H9 (cell line): ENCODE data around the gene MROH2A. TPM values are rescaled to one million over a fixed set of nuclear protein-coding genes. Genes with fewer than 3 reads are reported as not detected.

ENCODE experiments used
- DNase-seq: peaks from one replicate; pipeline ENCODE4 v3.0.0-alpha.2; 2017
- H2AFZ ChIP-seq: one replicate; pipeline ENCODE4 v1.6.1; 2013; ENCODE audit warnings: mild to moderate bottlenecking, low read length, control low read depth, moderate library complexity
- H2AK5ac ChIP-seq: 2 replicates; pipeline ENCODE4 v1.6.1; 2013; ENCODE audit warnings: low read length, control low read depth, mixed read lengths; ENCODE audit not compliant: insufficient read length
- H2BK120ac ChIP-seq: one replicate; pipeline ENCODE4 v1.6.1; 2013; ENCODE audit warnings: low read depth, mild to moderate bottlenecking, low read length, control low read depth, inconsistent platforms; ENCODE audit not compliant: poor library complexity, severe bottlenecking
- H2BK12ac ChIP-seq: 2 replicates; pipeline ENCODE4 v1.6.1; 2013; ENCODE audit warnings: low read length, control low read depth, mixed read lengths, low read depth; ENCODE audit not compliant: insufficient read length
- H2BK15ac ChIP-seq: 2 replicates; pipeline ENCODE4 v1.6.1; 2013; ENCODE audit warnings: low read depth, low read length, control low read depth
- H2BK20ac ChIP-seq: one replicate; pipeline ENCODE4 v1.6.1; 2013; ENCODE audit warnings: low read depth, mild to moderate bottlenecking, low read length, control low read depth, inconsistent platforms; ENCODE audit not compliant: poor library complexity, severe bottlenecking
- H2BK5ac ChIP-seq: 2 replicates; pipeline ENCODE4 v1.6.1; 2013; ENCODE audit warnings: low read length, control low read depth, mixed read lengths; ENCODE audit not compliant: insufficient read length
- H3K14ac ChIP-seq: 2 replicates; pipeline ENCODE4 v1.6.1; 2013; ENCODE audit warnings: low read length, control low read depth; ENCODE audit not compliant: insufficient read depth
- H3K18ac ChIP-seq: 2 replicates; pipeline ENCODE4 v1.6.1; 2013; ENCODE audit warnings: low read depth, mild to moderate bottlenecking, mixed read lengths, low read length, control low read depth; ENCODE audit not compliant: insufficient read length
- H3K23ac ChIP-seq: 2 replicates; pipeline ENCODE4 v1.6.1; 2013; ENCODE audit warnings: low read length, control low read depth, mixed read lengths, low read depth; ENCODE audit not compliant: insufficient read length
- H3K23me2 ChIP-seq: 2 replicates; pipeline ENCODE4 v1.6.1; 2013; ENCODE audit warnings: low read depth, mild to moderate bottlenecking, mixed read lengths, low read length, control low read depth; ENCODE audit not compliant: insufficient read length, poor library complexity, severe bottlenecking
- H3K27ac ChIP-seq: 2 replicates; pipeline ENCODE4 v1.5.1; 2013; ENCODE audit warnings: low read length, control low read depth, mixed read lengths, low read depth; ENCODE audit not compliant: insufficient read length
- H3K27me3 ChIP-seq: 2 replicates; pipeline ENCODE4 v1.6.1; 2013; ENCODE audit warnings: low read length, control low read depth, inconsistent platforms; ENCODE audit not compliant: insufficient read depth
- H3K4ac ChIP-seq: 2 replicates; pipeline ENCODE4 v1.6.1; 2013; ENCODE audit warnings: low read depth, mild to moderate bottlenecking, control low read depth, inconsistent platforms, low read length, moderate library complexity
- H3K4me1 ChIP-seq: 2 replicates; pipeline ENCODE4 v1.6.1; 2013; ENCODE audit warnings: low read length, control low read depth, inconsistent platforms; ENCODE audit not compliant: insufficient read depth
- H3K4me2 ChIP-seq: 2 replicates; pipeline ENCODE4 v1.6.1; 2013; ENCODE audit warnings: low read length, control low read depth, mixed read lengths; ENCODE audit not compliant: insufficient read length, insufficient read depth
- H3K56ac ChIP-seq: 2 replicates; pipeline ENCODE4 v1.6.1; 2013; ENCODE audit warnings: low read depth, mild to moderate bottlenecking, mixed read lengths, low read length, control low read depth; ENCODE audit not compliant: insufficient read length
- H3K79me1 ChIP-seq: 2 replicates; pipeline ENCODE4 v1.6.1; 2013; ENCODE audit warnings: low read depth, mild to moderate bottlenecking, moderate library complexity, low read length, control low read depth, inconsistent platforms; ENCODE audit not compliant: insufficient read depth, poor library complexity, severe bottlenecking
- H3K79me2 ChIP-seq: 2 replicates; pipeline ENCODE4 v1.6.1; 2013; ENCODE audit warnings: low read length, control low read depth, inconsistent platforms; ENCODE audit not compliant: insufficient read depth
- H3K9ac ChIP-seq: 2 replicates; pipeline ENCODE4 v1.6.1; 2013; ENCODE audit warnings: low read length, control low read depth, mixed read lengths; ENCODE audit not compliant: insufficient read length; ENCODE audit errors: extremely low read depth
- H3K9me3 ChIP-seq: one replicate; pipeline ENCODE4 v1.6.1; 2013; ENCODE audit warnings: low read depth, low read length, inconsistent platforms; ENCODE audit not compliant: control insufficient read depth
- H3T11ph ChIP-seq: one replicate; pipeline ENCODE4 v1.6.1; 2013; ENCODE audit warnings: mild to moderate bottlenecking, low read length, control low read depth, inconsistent platforms
- H4K20me1 ChIP-seq: one replicate; pipeline ENCODE4 v1.6.1; 2013; ENCODE audit not compliant: control insufficient read depth, insufficient read length, insufficient read depth
- H4K5ac ChIP-seq: 2 replicates; pipeline ENCODE4 v1.6.1; 2013; ENCODE audit warnings: low read depth, mild to moderate bottlenecking, mixed read lengths, low read length, control low read depth; ENCODE audit not compliant: insufficient read length
- H4K8ac ChIP-seq: replicated peaks from 2 replicates; pipeline ENCODE4 v1.6.1; 2013; ENCODE audit warnings: low read length, control low read depth, mixed read lengths, low read depth; ENCODE audit not compliant: insufficient read length
- H4K91ac ChIP-seq: 2 replicates; pipeline ENCODE4 v1.6.1; 2013; ENCODE audit warnings: low read depth, mild to moderate bottlenecking, moderate library complexity, mixed read lengths, low read length, control low read depth; ENCODE audit not compliant: insufficient read length
- H3K27ac Mint-ChIP-seq, 3 experiments: 2 replicates in 2 of 3; 3 replicates in 1 of 3; pipeline ENCODE4 v1.8.0; 2020 to 2021; ENCODE audit warnings: mixed read lengths in 3 of 3, mild to moderate bottlenecking in 1 of 3, moderate library complexity in 1 of 3
- H3K27me3 Mint-ChIP-seq: 2 replicates; pipeline ENCODE4 v1.8.0; 2021; ENCODE audit warnings: low read depth, mild to moderate bottlenecking, moderate library complexity, mixed read lengths
- H3K36me3 Mint-ChIP-seq, 3 experiments: 2 replicates in 2 of 3; 3 replicates in 1 of 3; pipeline ENCODE4 v1.8.0; 2020 to 2021; ENCODE audit warnings: low read depth in 3 of 3, mixed read lengths in 3 of 3; ENCODE audit not compliant: insufficient read depth in 1 of 3
- H3K4me1 Mint-ChIP-seq, 2 experiments: 2 replicates each; pipeline ENCODE4 v1.8.0; 2020; ENCODE audit warnings: mixed read lengths in 2 of 2
- H3K4me3 Mint-ChIP-seq, 2 experiments: 2 replicates in 1 of 2; 3 replicates in 1 of 2; pipeline ENCODE4 v1.8.0; 2020 to 2021; ENCODE audit warnings: mild to moderate bottlenecking in 2 of 2, mixed read lengths in 2 of 2, moderate library complexity in 1 of 2
- H3K9me3 Mint-ChIP-seq, 2 experiments: 2 replicates in 1 of 2; 3 replicates in 1 of 2; pipeline ENCODE4 v1.8.0; 2020; ENCODE audit warnings: mild to moderate bottlenecking in 2 of 2, mixed read lengths in 2 of 2, moderate library complexity in 1 of 2
- WGBS: extraction: QIAGEN DNeasy Blood & Tissue Kit; methylation state at CpG from one replicate; pipeline ENCODE4 v1.1.7; 2013; ENCODE audit warnings: missing lambda C conversion rate, low lambda C conversion rate, mixed read lengths; ENCODE audit not compliant: insufficient read length; ENCODE audit errors: extremely low coverage; 5-methylcytosine and 5-hydroxymethylcytosine counted together
- total RNA-seq: library from RNA; stranded (reverse); gene quantifications from 2 replicates; pipeline ENCODE4 v1.2.1, GENCODE V29; 2021
- TF ChIP-seq, protein P1 (sequence below): fragments of 200-600 bp; sonication (generic); conservative IDR thresholded peaks from 3 replicates; pipeline ENCODE4 v1.8.0; 2021; ENCODE audit warnings: antibody characterized with exemption, mild to moderate bottlenecking

Gene MROH2A
- total RNA-seq, 1 experiment from 2014 or later: not detected

DNA sequence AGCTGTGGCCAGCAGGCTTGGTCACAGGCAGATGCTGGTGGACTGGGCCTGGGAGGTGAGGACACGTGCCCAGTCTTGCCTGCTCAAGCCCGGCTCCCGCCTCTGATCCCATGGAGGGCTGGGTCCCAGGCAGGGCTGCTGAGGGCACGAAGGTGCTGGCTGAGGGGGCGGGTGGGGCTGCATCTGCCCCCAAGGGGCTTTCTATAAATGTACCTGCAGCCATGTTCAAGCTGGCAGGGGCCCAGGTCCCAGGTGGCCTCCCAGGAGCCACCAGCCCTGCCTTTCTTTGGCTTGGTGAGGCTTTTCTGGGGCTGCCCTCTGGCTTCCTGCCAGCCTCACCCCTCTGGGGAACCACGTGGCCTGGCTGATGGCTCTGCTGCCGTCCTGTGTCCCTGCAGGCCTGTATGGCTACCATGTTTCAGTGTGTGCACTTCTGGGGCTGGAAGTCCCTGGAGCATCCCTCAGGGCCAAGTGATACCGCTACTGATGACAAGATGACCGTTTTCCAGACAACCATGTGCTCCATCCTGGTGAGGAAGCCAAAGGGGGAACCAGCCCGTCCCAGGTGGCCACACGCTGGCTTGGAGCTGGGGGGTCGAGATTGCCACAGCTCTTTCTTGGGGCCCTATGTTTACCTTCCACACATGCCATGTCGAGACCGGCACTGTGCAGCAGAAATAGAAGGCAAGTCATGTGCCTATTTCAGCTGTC, 53.0 kb downstream of the MROH2A start:
- H3K36me3 Mint-ChIP-seq: peaks cover 9 to 22% (median 19%) of the 10 kb centered on the region in 3 experiments
- Histone ChIP-seq H2BK15ac (no peak overlapping the region), H3K79me2 (no peaks in the 10 kb centered on the region), H3K27me3 (no peaks in the 10 kb centered on the region), H3K4me2 (no peak overlapping the region), H3K79me1 (no peaks in the 10 kb centered on the region), H4K5ac (no peak overlapping the region), H3K9ac (no peak overlapping the region), H3K56ac (no peak overlapping the region), H2BK120ac (no peak overlapping the region), H3K9me3 (no peaks in the 10 kb centered on the region), H2BK20ac (no peak overlapping the region), H3T11ph (no peak overlapping the region), H4K91ac (no peak overlapping the region), H2AFZ (no peak overlapping the region), H4K8ac (no peak overlapping the region), H2AK5ac (no peak overlapping the region), H3K14ac (no peak overlapping the region), H3K23ac (no peak overlapping the region), H3K18ac (no peak overlapping the region), H2BK5ac (no peak overlapping the region), H3K4ac (no peak overlapping the region), H4K20me1 (peaks cover 4% of the 10 kb centered on the region), H3K27ac (no peak overlapping the region), H3K4me1 (no peaks in the 10 kb centered on the region), H2BK12ac (no peak overlapping the region), H3K23me2 (no peaks in the 10 kb centered on the region)
- TF ChIP-seq, protein P1, sequence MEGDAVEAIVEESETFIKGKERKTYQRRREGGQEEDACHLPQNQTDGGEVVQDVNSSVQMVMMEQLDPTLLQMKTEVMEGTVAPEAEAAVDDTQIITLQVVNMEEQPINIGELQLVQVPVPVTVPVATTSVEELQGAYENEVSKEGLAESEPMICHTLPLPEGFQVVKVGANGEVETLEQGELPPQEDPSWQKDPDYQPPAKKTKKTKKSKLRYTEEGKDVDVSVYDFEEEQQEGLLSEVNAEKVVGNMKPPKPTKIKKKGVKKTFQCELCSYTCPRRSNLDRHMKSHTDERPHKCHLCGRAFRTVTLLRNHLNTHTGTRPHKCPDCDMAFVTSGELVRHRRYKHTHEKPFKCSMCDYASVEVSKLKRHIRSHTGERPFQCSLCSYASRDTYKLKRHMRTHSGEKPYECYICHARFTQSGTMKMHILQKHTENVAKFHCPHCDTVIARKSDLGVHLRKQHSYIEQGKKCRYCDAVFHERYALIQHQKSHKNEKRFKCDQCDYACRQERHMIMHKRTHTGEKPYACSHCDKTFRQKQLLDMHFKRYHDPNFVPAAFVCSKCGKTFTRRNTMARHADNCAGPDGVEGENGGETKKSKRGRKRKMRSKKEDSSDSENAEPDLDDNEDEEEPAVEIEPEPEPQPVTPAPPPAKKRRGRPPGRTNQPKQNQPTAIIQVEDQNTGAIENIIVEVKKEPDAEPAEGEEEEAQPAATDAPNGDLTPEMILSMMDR: no peak
- H3K4me1 Mint-ChIP-seq: peaks cover 6 to 9% of the 10 kb centered on the region in 2 experiments
- DNase-seq: peak; percentile 18
- H3K27ac Mint-ChIP-seq: no peak overlapping the region
- WGBS: no CpG with 5 or more reads among the region's 14 CpGs
- peaks cover 1 to 6% of the 10 kb centered on the region in 2 experiments; a peak in 3 of 5 replicates for H3K9me3 Mint-ChIP-seq
- no peak overlapping the region for H3K4me3 Mint-ChIP-seq
- peaks cover 3% of the 10 kb centered on the region; the same call in 1 of the 2 replicates for H3K27me3 Mint-ChIP-seq
